Measurements from ENCODE around the gene KY.

KY gene

DNA sequence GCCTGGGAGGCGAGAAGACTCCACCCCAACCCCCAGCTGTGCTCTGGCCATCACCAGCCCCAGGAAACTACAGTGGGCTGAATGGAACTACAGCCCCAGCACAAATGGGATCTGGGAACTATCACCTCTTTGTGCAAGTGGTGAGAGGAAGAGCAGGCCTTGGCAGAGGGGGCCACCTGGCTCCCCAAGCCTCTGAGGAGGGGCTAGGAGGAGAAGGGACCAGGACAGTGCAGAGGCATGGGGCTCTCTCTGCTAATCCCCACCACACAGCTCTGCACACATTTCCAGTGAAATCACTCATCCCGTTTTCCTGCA, 31.6 kb downstream of the KY start:
- DNase-seq (ENCODE audit: low spot score), result no peak

DNA sequence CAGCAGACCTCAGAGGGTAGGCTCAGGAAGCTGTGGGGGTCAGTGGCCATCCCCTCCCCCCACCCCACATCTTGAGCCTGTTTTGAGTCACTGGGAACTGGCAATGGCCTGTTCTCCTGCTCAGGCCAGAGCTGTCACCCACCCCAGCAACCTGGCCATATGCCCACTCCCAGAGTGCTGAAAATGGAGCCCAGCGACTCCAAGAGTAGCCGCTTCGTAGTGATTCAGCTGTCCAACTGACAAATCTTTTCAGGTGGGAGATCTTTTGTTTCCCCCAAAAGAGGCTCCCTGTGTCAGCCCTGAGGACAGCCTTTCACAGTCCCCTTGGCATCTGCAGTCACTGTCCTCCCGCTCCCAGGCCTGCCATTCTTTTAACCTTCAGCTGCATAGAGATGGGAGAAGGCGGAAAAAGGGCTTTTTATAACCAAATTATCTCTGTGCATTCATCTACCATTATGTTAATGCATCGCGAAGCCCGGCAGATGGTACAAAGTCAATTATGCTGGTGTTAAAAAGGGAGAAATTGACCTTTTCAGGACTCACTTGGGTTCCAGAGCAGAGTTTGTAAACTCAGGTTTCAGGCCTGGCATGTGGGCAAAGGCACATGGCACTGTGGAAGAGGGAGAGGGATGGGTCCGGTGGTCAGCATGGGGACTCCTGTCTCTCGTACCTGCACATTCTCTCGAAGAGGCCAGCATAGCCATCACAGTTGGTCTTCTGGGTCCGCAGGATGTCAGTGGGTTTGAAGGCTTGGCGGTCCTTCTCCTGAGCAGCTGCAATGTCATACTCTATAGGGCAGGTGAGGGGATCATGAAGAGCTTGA, 32.1 kb downstream of the KY start:
- DNase-seq (ENCODE audit: low spot score), result no peak

DNA sequence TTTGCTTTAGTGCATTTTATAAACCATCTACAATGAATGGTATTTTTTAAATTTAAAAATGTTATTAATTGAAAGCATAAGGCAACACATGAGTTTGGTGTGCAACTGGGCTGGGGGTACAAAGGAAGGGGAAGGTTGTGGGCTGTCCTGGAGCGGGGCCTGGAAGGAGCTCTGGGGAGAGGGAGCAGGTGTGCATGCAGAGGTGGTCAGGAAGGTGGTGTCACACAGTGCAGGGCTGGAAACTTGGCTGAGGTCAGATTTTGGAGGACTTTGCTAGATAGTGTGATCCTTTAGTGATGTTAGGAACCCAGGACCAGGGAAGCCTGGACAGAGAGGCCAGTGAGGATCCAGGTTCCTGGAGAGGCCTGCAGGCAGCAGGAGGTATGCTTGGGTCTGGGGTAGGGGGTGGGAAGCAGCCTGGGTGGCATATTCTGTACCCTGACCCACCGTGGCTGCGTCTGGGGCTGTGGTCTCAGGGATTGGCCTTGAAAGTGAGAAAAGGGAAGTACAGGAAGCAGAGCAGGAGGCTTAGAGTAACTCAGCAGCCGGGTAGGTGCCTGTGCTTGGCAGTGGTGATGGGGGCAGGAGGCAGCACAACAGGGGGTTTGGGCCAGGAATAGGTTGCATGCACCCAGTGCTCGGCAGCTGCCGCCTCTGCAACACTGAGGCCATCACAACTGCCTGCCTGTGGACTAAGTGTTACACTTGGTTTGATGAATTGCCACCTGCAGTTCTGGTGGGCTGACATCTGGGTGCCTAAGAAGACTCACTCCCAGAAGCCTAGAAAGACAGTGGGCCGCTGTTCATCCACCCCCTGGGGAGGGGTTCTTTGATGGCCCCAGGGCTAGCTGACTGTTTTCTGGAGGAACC, 33.0 kb downstream of the KY start:
- no peak for DNase-seq (ENCODE audit: low spot score)

DNA sequence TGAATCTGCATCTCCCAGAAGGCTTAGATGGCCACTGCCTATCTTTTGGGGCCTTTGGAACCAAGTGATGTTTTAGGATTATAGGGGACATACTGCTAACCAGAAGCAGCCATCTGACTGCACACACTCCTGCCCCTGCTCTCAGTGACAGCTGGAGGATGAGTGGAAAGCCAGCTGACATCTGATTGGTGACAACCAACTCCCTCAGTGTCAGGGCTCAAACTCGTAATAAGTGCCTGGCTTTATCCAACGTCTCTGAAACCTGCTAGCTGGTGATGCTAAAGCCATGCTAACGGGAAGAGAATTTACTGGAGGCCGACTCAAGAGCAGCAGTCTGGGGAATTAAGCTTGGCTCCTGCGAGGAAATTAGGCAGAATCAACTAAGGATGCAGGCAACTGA, 35.1 kb downstream of the KY start:
- DNase-seq (ENCODE audit: low spot score), result no peak

DNA sequence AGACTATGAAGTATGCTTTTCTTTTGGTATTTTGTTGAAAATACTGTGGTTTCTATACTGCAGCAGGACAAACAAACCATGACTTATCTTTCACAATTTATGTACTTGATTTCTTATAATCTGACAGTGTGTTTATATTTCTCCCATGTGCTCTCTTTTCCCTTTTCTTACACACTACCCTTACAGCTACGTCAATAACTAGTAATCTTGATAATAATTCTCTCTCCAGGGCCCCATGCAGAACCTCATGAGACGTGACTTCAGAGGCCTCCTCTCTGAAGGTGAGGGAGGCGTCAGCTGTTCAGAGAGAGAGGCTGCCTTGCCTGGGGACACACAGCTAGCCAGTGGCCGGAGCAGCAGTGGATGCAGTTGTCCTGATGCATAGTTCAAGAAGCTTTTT, 35.9 kb downstream of the KY start:
- DNase-seq (ENCODE audit: low spot score), result no peak

DNA sequence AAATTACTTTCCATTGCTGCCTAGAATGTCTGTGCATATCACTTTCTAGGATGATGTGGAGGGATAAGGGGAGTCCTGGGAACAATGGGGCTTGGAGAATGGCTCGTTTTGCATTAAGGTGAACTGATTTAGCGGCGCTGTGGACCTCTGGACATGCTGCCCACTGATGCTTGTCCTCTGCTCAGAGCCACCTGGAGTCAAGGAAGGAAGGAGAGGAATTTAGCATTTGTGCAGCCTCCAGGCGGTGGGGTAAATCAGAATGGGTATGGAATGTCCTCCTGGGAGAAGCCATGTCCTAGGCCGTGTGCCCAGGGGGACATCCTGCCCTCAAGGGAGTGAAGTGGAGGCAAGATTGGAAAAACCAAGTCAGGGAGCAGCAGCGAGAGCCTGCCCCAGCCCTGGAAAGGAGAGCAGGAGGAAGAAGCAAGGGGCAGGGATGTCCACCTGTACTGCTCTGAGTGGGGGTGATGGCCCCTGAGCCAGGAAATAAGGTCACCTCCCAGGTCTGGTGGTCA, 37.8 kb downstream of the KY start:
- no peak for DNase-seq (ENCODE audit: low spot score)

DNA sequence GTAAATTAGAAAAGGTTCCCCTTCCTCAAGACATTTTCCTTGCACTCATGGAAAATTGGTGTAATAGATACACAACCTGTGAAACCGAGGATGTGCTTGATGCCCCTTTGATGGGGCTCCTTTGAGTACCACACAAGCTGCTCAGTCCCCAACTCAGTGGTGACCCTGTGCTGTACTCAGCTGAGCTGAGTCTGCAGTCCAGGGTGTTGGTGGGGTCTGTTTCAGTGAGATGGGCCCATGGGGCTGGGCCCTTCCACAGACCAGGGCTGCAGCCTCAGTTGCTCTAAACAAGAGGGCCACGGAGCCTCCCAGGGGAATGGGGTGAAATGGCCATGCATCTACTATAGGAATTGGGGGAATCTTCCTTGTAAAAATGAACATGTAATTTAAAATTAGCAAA, 39.3 kb downstream of the KY start:
- DNase-seq (ENCODE audit: low spot score), result no peak

DNA sequence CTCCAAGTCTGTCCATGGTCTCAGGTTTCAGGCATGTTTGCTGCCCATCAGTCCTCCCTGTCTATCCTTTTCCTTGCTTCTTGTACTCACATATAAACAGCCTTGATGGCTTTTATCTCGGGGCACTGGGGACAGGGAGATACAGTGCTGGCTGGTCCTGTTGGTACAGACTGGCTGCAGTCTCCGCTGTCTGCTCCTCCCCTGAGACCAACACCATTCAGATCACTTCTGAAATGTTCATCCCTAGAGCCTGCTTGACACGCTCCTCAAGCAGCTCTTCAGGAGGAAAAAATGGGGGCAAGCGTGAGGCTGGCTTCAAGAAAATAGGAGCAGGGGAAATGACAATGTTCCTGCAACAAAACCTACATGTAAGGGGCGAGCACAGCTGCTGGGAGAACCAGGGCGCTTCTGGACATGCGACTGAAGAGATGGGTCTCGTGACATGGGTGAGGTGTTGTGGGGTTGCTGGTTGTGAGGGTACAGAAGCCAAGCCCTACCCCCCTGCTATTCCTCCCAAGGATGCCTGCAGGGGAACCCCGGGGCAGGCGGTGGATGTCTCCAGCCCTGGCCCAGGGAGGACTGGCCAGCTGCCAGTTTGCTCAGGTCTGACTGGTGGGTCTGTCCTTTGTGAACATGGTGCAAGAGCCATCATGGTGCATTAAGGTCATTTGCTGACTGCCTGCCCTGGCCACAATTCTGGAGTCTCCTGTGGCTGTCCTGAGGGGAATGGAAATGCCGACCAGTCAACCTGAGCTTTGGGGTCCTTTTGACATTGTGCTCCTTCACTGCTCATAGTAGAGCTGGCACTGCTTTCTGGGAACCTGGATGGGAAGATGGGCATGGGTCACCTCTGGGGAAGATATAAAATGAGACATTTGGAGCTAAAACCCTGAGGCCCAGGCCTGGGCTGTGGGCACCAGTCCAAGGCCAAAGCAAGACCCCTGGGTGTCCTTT, 40.1 kb downstream of the KY start:
- DNase-seq (ENCODE audit: low spot score), result no peak

DNA sequence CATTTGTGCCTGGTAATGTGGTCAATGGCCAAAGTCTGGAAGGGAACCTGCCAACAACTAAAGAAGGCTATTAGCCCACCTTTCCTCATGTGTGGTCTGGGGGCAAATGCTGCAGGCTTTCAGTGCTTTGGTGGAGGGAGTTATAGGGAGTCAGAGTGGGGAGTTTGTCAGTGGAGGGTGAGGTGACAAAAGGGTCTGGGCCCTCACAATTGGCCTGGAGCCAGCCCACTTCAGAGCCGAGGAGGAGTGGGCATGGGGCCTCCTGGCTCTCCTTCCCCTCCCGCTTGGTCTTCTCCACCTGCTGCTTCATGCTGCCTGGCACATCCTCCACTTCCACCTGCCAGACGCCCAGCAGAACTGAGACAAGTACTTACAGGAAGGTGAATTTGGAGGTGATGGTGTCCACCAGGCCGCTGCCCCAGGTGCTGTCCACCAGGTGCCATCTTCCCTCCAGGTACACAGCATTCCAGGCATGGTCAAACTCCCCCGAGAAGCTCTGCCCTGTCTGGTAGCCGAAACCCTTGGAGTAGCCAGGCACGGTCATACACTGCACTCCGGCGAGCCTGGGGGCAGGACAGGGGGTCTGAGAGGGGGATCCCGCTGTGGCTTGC, 40.9 kb downstream of the KY start:
- no peak for DNase-seq (ENCODE audit: low spot score)

DNA sequence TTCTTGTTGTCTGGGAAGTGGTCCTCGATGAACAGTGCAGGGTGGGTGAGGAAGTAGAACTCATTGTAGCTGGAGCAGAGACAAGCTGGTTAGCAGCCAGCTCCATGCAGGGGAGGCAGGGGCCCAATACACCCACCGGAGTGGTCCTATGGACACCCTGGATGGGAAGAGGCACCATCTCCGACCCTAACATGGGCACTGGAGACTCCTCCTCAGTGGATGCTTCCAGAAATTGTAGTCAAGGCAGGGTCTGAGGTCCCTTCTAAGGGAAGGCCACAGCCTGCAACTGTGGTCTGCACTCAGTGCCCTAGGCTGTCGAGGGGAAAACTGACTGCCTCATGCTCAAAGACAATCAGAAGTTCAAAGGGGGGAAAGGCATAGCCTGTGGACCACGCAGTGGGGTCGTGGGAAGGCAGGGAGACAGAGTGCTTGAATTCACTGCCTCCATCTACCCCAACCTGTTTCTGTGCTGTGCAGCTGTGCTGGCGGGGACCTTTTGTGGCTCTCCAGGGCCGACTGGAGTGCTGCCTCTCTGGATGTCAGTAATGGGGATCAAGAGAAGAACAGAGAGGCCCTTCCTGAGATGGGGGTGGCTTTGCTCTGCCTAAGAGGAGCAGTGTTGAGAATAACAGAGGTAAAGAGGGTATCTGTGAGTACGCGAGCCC, 41.9 kb downstream of the KY start:
- no peak for DNase-seq (ENCODE audit: low spot score)

DNA sequence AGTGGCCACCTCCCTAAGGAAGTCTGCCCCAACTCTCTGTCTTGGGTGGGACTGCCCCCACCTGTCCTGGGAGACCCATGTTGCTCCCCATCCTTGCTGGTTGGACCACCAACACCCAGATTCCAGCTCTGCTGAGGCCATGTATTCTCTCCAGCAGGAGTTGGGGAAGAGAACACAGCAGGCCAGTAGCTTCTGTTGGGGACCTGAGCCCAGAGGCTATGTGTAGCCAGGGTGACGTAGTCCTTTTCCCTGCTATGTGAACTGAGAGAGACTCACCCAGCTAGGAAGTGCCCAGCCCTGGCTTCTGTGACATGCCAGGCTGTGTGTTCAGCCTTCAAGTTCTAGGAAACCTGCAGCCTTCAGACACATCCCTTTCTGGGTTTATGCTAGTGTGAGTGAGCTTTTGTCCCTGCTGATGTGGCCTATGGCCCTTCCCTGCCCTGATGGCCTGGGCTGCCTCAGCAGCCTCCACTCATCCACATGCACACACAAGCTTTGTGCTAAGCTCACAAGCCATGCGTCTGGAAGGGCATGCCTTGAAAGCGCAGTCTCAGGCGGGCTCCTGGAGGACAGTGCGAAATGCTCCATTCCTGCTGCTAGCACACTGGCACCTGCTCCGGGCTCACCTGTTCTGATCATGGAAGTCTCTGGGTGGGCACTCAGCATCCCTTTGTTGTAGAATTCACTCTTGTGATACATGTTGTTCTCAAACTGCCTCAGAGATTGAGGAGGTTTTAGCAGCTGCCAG, 42.6 kb downstream of the KY start:
- DNase-seq (ENCODE audit: low spot score), result no peak

DNA sequence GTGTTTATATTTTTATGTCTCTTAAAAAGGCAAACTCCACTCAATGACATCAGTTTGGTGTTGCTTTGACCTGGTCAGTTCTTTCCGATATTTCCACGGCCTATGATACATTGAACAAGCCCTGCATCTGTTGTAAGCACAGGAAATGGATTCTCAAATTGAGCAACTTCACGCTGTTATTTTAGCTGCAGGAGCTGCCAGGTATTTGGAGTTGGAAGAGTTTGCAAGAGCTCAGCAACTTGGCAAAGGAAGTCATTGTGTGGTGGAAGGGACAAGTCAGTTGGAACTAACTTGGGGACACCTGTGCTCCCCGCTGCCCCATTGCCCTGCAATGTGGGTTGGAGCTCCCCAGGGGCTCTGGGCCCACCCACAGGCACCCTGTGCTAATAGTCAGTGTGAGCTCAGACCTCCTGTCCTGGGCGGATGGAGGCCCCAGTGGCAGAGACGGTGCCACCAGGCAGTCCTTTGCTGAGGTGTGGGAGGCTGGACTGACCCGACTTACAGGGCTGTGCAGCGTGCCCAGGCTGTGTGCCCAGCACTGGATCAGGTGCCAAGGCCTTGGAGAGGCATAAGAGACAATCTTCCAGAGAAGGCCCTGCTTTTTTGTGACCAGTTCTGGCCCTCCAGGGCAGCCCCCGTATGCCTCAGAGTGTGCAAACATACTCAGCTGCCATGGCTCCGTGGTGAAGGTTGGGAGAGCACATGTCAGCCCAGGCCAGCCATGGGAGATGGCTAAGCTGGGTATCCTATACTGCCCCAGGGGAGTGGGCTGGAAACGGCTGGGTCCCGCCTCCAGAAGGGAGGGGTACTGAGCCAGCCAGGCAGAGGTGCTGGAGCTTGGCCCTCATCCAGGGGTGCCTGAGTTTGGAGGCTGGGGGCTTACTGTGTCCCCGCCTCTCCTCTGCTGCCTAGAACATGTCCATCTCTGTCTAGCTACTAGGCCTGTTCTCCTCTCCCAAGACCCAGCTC, 43.5 kb downstream of the KY start:
- no peak for DNase-seq (ENCODE audit: low spot score)

DNA sequence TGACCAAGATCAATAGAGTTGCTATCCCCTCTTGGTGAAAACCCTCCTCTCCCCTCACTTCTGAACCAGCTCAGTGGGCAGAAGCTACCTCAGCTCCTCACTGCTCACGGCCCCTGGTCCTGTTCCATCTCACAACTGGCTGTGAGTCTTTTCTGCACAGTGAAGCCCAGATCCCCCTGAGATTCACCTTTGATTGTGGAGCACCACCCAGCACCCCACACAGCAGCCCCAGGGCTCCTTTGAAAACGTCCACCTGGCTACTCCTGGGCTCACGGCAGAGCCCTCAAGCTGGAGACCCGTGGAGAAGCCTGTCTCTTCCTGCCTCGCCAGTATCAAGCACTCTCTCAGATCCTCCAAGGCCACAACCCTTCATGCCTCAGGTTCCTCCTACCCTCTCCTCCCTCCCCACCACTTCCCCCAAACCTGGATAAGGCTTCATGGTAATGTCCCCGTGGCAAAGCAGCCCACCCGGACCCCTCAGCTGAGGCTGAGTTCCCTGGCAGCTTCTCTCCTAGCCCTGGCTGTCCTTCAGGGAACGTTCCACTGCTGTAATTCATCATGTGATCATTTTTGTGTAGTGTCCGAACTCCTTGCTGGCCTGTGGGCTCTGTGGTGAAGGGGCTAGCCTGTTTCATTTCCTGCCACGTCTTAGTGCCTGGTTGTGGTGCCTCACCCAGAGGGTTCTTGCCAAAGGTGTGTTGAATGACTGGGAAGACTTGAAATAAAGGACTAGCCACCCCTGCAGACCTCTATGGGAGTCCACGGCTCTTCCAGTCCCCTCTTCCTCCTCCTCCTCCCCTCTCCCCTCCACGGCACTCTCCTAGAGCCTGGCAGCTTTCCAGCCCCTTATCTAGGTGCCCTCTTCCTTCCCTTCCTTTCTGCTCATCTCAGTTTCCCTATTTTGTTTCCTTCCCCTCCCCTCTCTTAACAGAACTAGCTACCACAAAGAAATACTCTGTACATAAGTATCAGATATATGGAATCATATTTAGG, 44.5 kb downstream of the KY start:
- no peak for DNase-seq (ENCODE audit: low spot score)

DNA sequence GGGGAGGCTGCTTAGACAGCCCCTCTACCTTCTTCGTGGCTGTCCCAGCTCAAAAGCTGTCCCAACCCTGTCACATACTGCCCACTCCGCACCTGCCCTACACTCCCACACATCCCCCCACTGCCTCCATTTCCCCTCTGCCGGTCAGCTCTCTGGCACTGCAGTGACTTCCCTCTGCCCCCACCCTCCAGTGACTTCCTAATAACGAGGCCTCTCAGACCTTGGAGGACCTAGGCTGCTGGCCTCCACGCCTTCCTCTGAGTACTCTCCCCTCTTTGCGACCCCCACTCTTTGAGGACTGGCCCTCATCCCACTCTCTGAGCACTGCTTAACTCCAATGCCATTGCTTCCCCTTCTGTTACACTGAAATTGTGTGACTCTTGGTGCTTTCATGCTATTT, 45.3 kb downstream of the KY start:
- DNase-seq (ENCODE audit: low spot score), result no peak

DNA sequence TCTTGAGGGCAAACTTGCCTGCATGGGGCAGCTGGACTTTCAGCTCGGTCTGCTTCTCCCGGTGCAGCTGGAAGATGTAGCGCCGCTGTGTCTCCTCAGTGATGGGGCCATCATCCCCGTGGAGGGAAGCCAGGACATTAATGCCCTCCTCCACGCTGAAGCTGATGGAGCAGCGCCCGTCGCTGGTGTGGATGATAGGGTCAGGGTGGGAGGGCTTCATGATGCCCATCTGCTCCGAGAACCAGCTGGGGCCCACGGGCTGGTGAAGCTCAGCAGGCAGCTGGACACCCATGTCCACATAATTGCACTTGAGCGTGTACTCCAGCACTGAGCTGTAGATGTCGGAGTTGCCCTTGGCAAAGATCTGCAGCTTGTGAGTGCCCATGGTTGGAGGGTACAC, 46.9 kb downstream of the KY start:
- DNase-seq (ENCODE audit: low spot score), result no peak

DNA sequence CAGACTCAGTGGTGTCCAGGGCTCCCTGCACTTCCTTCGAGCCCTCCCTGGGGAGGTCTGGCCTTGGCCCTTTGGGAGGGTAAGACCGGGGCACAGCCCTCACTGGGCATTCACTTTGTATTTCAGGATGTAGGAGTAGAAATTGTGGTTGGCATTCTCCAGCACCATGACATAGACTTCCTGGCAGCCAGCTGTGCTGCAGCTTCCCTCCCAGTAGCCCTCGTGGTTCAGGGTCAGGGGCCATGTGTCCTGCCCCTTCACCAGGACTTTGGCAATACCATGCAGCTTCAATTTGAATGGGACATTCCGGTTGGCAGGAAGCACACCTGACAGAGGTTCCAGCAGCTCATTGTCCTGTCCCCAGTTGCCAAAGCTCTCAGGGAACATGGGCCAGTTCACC, 47.3 kb downstream of the KY start:
- DNase-seq (ENCODE audit: low spot score), result no peak

DNA sequence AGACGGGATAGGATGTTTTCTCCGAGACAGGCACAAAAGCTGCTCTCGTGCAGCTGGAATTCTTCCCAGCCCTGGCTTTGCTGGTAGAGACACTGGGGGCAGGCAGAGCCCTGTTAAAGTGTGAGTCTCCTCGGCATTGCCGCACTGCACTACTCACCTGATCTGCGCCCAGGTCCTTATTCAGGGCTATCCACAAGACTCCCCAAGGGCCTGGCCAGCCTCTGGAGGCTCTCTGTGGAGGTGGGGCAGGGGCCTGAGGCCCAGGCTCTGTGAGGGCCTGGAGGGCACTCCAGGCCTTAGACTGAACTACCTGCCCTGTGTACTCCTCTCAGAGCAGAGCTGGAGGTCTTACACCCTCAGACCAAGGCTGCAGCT, 48.4 kb downstream of the KY start:
- DNase-seq (ENCODE audit: low spot score), result no peak
